Mesenteric fat pad (tissue), 1 donor: Measurements from ENCODE around the gene MROH8. TPM values are rescaled to one million over a fixed set of nuclear protein-coding genes. Genes with fewer than 3 reads are reported as not detected.

Experiments used
- DNase-seq: peaks from one replicate; pipeline ENCODE4 v3.0.0-alpha.2; 2020; ENCODE audit warnings: low spot score
- total RNA-seq: library from RNA; stranded (reverse); fragmentation: NEBNext Ultra II Directional; extraction: Animal tissue kit (Norgen Biotek cat#: 25700); gene quantifications from one replicate; pipeline ENCODE4 v1.2.1, GENCODE V29; 2021
- donor health status: DM: yes; HTN: yes; CAD: no.

The MROH8 gene
- total RNA-seq, 1 donor from 2014 or later: 6.9 TPM

DNA sequence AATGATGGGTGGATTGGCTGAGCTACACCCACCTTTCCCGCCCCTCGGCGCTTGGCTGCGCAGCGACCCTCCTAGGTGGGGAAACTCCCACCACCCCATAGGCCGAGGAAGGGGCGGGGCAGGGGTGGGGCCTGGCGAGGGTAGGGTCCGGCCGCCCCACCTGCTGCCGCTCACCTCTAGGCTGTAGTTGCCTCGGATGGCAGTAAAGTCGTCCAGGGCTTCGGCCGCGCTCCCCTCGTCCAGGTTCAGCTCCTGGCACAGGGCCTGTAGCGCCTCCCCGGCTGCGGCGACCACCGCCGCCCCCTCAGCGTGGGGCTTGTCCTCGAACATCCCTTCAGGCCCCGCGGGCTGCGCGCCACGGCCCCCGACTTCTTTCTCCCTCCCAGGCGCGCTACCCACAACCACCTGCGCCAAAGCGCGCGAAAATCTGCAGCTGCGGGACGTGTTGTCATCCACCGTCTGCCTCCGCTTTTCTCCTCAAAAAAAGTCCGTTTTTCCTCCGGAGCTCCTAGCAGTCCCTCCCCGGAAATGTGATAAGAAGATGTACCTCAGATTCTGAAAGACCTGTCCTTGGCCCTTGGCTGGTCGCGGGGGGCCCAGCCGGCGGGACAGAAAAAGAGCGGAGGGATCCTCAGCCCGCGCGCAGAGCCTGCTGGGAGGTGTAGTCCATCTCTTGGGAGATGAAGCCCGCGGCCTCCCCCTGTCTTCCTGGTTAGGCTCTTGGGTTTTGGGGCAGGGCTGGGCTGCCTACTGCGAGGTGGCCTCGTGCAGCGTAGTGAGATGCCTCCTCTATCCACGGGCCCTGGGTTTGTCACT is 83.5 kb downstream of the MROH8 start, which contains the start of gene RBL1:
Gene RBL1, minus strand, starts transcription at position 399 of the 816 bp plus-strand sequence. Its CDS starts 69 bp downstream, at position 330.
- peak; percentile 94 for DNase-seq

DNA sequence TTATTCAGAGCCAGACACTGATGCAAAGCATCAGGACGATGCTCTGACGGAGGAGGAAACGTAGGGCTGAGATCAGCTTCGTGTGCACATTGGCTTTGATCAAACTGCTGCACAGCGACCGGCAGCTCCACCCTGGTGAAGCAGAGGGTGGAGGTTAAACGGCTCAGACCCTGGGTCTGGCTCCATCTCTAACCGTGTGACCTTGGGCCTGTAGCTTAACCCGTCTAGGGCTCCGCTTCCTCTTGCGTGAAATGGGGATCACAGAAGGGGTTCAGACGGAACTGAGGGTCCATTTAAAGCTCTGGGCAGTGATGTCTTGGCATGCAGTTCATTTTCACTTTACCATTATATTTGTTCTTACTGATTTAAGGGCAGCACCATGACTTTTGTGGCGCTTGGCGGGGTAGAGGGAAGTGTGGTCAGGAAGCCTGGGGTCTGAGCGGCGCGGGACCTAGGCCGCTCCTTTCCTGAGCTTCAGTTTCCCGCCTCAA is 84.2 kb downstream of the MROH8 start:
- DNase-seq: no peak

DNA sequence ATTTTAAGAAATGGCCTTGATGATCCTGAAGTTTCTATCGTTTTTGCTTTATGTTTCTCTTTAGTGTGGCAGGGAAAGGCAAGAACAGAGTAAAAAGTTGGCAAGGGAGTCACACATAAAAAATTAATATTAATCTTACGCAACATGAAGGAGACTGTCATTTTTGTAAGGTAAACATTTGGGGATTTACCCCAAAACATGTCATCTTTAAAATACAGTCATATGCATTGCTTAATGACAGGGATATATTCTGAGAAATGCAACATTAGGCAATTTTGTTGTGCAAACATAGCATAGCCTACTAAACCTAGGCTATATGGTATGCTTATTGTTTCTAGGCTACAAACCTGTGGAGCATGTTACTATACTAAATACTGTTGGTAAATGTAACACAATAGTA is 88.9 kb downstream of the MROH8 start:
- no peak for DNase-seq

DNA sequence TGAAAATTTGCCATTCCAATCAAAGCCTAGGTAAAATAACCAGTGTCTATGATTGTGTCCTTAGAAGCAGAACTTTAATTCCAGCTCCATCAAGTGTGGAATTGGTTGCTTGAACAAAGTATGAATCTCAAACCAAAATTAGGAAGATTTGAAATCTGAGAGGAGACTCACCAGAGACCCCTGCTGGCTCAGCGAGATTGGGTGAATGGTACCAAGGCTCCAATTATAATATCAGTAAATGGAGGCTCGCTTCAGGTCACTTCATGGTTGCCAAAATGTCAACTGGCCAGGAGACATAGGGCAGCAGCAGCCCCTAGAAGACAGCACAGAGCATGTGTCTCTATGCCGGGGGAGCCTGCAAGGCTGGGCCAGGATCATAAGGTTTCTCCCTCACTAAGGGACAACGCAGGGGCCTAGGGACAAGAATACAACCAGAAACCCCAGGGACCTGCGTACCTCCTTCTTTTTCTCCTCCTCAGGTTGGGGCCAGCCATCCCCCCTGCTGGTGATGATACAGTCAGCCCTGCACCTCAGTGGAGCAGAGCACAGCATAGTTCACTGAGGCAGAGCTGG is 97.5 kb downstream of the MROH8 start:
- DNase-seq: no peak

DNA sequence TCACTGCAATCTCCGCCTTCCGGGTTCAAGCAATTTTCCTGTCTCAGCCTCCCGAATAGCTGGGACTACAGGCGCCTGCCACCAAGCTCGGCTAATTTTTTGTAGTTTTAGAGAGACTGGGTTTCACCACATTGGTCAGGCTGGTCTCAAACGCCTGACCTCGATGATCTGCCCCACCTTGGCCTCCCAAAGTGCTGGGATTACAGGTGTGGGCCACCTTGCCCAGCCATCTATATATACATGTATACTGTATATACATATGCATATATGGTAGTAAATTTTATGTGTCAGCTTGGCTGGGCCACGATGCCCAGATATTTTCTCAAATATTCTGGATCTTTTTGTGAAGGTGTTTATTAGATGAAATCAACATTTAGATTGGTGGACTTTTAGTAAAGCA is 102.3 kb downstream of the MROH8 start:
- no peak for DNase-seq

DNA sequence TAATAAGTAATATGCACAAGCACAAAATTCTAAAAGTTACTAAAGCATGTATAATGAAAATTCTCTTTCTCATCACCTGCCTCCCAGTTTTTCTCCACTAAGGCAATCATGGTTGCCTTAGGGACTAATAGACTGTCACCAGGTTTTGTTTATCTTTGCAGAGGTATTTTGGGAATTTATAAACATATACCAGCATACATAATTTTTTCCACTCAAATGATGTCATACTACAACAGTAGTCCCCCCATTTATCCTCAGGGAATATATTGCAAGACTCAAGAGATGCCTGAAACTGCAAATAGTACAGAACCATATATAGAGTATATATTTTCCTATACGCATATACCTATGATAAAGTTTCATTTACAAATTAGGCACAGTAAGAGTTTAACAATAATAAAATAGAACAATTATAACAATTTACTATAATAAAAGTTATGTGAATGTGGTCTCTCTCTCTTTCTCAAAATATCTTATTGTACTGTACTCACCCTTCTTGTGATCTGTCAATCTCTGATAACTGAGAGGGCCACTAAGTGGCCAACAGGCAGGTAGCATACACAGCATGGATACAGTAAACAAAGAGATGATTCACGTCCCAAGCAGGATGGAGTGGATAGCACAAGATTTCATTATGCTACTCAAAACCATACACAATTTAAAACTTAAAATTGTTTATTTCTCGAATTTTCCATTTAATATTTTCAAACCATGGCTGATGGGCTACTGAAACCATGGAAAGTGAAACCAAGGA is 103.2 kb downstream of the MROH8 start:
- DNase-seq: no peak

DNA sequence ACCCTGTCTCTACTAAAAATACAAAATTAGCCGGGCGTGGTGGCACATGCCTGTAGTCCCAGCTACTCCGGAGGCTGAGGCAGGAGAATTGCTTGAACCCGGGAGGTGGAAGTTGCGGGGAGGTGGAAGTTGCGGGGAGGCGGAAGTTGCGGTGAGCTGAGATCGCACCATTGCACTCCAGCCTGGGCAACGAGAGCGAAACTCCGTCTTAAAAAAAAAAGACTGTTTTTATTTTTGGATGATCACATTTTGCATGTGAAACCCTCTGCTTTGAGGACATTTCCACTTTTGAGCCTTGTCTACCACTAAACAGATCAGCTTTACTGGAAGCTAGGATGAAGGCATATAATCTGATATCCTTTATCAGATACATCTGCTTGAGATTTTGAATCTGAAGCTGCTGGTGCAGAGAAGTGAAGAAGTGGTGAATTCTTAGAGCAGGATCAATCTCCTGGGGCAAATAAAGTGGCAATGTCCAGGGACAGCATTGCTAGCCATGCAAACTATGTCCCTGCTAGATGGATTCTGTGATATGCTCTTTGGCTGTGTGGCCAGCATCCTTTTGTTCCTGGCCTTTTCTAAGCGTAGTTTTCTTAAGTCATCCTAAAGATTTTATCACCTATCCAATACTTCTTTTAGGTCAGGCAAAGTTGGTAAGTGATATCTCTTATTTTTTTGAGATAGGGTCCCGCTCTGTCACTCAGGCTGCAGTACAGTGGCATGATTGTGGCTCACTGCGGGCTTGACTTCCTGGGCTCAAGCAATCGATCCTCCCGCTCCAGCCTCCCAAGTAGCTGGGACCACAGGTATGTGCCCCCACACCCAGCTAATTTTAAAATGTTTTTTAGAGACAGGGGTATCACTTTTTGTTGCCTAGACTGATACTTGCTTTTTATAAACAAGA is 106.8 kb downstream of the MROH8 start:
- no peak for DNase-seq

DNA sequence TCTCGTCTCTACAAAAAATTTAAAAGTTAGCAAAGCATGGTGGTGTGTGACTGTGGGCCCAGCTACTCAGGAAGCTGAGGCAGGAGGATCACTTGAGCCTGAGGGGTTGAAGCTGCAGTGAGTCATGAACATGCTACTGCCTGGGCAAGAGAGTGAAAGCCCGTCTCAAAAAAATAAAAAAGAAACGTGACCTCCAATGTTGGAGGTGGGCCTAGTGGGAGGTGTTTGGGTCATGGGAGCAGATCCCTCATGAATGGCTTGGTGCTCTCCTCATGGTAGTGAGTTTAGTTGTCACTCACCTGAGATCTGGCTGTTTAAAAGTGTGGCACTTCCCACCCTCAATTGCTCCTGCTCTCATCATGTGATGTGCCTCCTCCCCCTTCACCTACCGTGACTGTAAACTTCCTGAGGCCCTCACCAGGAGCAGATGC is 107.9 kb downstream of the MROH8 start:
- no peak for DNase-seq

DNA sequence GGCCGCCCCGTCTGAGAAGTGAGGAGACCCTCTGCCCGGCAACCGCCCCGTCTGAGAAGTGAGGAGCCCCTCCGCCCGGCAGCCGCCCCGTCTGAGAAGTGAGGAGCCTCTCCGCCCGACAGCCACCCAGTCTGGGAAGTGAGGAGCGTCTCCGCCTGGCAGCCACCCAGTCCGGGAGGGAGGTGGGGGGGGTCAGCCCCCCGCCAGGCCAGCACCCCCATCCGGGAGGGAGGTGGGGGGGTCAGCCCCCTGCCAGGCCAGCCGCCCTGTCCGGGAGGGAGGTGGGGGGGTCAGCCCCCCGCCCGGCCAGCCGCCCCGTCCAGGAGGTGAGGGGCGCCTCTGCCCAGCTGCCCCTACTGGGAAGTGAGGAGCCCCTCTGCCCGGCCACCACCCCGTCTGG is 109.8 kb downstream of the MROH8 start:
- peak; percentile 65 for DNase-seq

DNA sequence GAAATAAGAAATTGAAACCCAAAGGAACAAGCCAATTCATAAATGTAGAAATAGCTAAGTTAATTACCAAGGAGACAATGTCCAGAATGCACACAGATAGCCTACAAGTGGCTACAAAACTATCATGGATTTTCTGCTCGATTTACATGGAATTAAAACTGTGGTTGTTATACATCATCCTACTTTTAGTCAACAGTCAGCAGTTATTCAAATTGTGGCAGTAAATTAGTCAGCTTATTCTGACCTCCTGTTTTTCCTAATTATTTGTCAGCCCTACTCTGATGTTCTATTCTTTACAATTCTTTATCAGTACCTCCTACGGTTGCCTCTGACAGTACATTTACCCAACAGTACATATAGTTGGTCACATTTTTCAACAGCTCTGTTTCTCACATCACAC is 113.2 kb downstream of the MROH8 start:
- DNase-seq: no peak

DNA sequence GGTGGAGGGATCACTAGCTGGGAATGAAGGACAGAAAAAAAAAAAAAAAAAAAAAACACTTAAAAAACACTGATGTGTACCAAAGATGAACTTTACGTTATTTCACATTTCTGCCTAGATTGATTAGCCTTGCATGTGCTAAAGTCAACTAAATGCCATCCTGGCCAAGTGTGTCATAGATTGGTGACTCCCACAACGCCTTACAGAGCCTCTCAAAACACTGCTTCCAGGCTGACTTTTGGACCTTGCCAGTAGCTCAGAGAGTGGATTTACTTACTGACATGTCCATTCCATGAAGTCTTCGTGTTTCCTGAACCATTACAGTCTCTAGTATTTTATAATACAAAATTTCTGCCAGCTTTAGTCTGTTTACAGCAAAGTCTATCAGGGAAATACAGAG is 124.1 kb downstream of the MROH8 start:
- no peak for DNase-seq

DNA sequence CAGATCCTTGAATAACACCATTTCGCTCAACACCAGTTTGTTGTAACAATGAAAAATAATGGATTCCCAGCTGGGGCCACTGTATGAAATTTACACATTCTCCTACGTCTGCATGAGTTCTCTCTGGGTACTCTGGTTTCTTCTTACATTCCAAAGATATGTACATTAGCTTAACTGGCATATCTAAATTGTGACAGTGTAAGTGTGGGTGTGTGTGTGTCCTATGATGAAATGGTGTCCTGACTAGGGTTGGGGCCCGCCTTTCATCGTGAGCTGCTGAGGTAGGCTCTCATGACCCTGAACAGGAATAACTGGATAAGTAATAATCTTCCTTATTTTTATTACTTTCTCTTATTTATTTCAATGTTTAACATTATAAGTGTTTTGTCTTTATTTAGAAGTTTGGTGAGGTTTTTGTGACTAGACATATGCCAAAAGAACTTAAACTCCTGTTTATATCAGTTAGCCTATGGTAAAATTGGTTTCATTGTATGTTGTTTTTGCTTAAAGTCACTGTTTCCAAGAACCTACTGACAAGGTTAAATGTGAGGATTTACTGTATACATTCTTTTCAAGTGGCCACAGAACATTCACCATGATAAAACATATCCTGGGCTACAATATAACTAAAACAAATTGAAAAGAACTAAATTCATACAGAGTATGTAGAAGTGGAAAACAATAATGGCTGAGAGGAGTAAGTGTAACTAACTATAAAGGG is 126.0 kb downstream of the MROH8 start:
- peak; percentile 53 for DNase-seq

Other genes starting within 250 kb of the MROH8 start
- 280 TPM for gene SAMHD1, start 227.8 kb downstream of the MROH8 start, total RNA-seq
- 5.3 TPM for gene RBL1, start 83.6 kb downstream of the MROH8 start, total RNA-seq
- 177 TPM for gene RPN2, start 218 bp downstream of the MROH8 start, total RNA-seq
- not detected for gene GHRH, start 82.3 kb upstream of the MROH8 start, total RNA-seq
- gene MANBAL, start 110.1 kb upstream of the MROH8 start, total RNA-seq: 43.6 TPM
- gene SRC, start 166.6 kb upstream of the MROH8 start, total RNA-seq: 23.9 TPM